SK-N-SH (cell line): ENCODE results near the gene ASMTL.
"Not testable (repeated sequence)": the region's sequence is repeated elsewhere in the genome, so short reads cannot be mapped to it uniquely, and the experiment has no call there.

ENCODE experiments used
- FOSL2 ChIP-seq: IDR thresholded peaks from 2 replicates; pipeline ENCODE4 v1.4.0; 2012; ENCODE audit warnings: low read depth, mild to moderate bottlenecking, moderate library complexity, borderline replicate concordance
- GABPA ChIP-seq: IDR thresholded peaks from 2 replicates; pipeline ENCODE4 v1.4.0; 2012; ENCODE audit warnings: low read depth, mild to moderate bottlenecking
- NRF1 ChIP-seq: IDR thresholded peaks from 2 replicates; pipeline ENCODE4 v1.6.1; 2012; ENCODE audit warnings: low read depth, mild to moderate bottlenecking, low read length
- POLR2AphosphoS5 ChIP-seq: IDR thresholded peaks from 2 replicates; pipeline ENCODE4 v1.6.1; 2012; ENCODE audit warnings: low read depth, low read length
- SIN3A ChIP-seq: IDR thresholded peaks from 2 replicates; pipeline ENCODE4 v1.6.1; 2012; ENCODE audit warnings: low read depth, mild to moderate bottlenecking, low read length, moderate library complexity, borderline replicate concordance
- TEAD4 ChIP-seq: IDR thresholded peaks from 2 replicates; pipeline ENCODE4 v1.4.0; 2012; ENCODE audit warnings: mild to moderate bottlenecking, borderline replicate concordance; ENCODE audit not compliant: insufficient read depth
- YY1 ChIP-seq: IDR thresholded peaks from 2 replicates; pipeline ENCODE4 v1.4.0; 2012; ENCODE audit warnings: low read depth, mild to moderate bottlenecking
- ZBTB33 ChIP-seq: IDR thresholded peaks from 2 replicates; pipeline ENCODE4 v1.4.0; 2012; ENCODE audit warnings: low read depth, borderline replicate concordance
- TF ChIP-seq, protein P1 (sequence below): fragments of 200-600 bp; sonication (generic); IDR thresholded peaks from 2 replicates; pipeline ENCODE4 v1.6.1; 2017; ENCODE audit warnings: antibody characterized with exemption, mild to moderate bottlenecking, moderate library complexity
- TF ChIP-seq, protein P2 (sequence below): fragments of 150-350 bp; IDR thresholded peaks from 2 replicates; pipeline ENCODE4 v1.6.1; 2017; ENCODE audit warnings: antibody characterized with exemption, low read length, low read depth, borderline replicate concordance
- TF ChIP-seq, protein P3 (sequence below): IDR thresholded peaks from 2 replicates; pipeline ENCODE4 v1.4.0; 2012; ENCODE audit warnings: low read depth
- TF ChIP-seq, protein P4 (sequence below): IDR thresholded peaks from 2 replicates; pipeline ENCODE4 v1.6.1; 2012; ENCODE audit warnings: mild to moderate bottlenecking, low read depth, low read length, moderate library complexity

GRCh38 chrX:1490723-1491122 is 38.0 kb upstream of the ASMTL start:
- TF ChIP-seq, protein P1, sequence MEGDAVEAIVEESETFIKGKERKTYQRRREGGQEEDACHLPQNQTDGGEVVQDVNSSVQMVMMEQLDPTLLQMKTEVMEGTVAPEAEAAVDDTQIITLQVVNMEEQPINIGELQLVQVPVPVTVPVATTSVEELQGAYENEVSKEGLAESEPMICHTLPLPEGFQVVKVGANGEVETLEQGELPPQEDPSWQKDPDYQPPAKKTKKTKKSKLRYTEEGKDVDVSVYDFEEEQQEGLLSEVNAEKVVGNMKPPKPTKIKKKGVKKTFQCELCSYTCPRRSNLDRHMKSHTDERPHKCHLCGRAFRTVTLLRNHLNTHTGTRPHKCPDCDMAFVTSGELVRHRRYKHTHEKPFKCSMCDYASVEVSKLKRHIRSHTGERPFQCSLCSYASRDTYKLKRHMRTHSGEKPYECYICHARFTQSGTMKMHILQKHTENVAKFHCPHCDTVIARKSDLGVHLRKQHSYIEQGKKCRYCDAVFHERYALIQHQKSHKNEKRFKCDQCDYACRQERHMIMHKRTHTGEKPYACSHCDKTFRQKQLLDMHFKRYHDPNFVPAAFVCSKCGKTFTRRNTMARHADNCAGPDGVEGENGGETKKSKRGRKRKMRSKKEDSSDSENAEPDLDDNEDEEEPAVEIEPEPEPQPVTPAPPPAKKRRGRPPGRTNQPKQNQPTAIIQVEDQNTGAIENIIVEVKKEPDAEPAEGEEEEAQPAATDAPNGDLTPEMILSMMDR: not testable (repeated sequence)
- not testable (repeated sequence) for TF ChIP-seq GABPA, FOSL2, POLR2AphosphoS5, NRF1, SIN3A, ZBTB33, TEAD4, YY1
- TF ChIP-seq, protein P2, sequence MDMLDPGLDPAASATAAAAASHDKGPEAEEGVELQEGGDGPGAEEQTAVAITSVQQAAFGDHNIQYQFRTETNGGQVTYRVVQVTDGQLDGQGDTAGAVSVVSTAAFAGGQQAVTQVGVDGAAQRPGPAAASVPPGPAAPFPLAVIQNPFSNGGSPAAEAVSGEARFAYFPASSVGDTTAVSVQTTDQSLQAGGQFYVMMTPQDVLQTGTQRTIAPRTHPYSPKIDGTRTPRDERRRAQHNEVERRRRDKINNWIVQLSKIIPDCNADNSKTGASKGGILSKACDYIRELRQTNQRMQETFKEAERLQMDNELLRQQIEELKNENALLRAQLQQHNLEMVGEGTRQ: not testable (repeated sequence)
- TF ChIP-seq, protein P3, sequence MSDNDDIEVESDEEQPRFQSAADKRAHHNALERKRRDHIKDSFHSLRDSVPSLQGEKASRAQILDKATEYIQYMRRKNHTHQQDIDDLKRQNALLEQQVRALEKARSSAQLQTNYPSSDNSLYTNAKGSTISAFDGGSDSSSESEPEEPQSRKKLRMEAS: not testable (repeated sequence)
- TF ChIP-seq, protein P4, sequence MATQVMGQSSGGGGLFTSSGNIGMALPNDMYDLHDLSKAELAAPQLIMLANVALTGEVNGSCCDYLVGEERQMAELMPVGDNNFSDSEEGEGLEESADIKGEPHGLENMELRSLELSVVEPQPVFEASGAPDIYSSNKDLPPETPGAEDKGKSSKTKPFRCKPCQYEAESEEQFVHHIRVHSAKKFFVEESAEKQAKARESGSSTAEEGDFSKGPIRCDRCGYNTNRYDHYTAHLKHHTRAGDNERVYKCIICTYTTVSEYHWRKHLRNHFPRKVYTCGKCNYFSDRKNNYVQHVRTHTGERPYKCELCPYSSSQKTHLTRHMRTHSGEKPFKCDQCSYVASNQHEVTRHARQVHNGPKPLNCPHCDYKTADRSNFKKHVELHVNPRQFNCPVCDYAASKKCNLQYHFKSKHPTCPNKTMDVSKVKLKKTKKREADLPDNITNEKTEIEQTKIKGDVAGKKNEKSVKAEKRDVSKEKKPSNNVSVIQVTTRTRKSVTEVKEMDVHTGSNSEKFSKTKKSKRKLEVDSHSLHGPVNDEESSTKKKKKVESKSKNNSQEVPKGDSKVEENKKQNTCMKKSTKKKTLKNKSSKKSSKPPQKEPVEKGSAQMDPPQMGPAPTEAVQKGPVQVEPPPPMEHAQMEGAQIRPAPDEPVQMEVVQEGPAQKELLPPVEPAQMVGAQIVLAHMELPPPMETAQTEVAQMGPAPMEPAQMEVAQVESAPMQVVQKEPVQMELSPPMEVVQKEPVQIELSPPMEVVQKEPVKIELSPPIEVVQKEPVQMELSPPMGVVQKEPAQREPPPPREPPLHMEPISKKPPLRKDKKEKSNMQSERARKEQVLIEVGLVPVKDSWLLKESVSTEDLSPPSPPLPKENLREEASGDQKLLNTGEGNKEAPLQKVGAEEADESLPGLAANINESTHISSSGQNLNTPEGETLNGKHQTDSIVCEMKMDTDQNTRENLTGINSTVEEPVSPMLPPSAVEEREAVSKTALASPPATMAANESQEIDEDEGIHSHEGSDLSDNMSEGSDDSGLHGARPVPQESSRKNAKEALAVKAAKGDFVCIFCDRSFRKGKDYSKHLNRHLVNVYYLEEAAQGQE: not testable (repeated sequence)
